A673 (cell line): Measurements from ENCODE around the gene LOC101059915.
"Not testable (repeated sequence)": the region's sequence is repeated elsewhere in the genome, so short reads cannot be mapped to it uniquely, and the experiment has no call there.

ENCODE experiments used
- BruUV-seq: library from RNA; stranded (reverse); fragments of 400-500 nt; replicated peaks from 2 replicates; lab custom pipeline; 2021; lab: Mats Ljungman, UMichigan
- CTCF ChIA-PET: fragments of 300-600 bp; sonication (Branson Sonifier 250); formaldehyde crosslinking; loops from one replicate; lab custom pipeline; 2022; ENCODE audit warnings: antibody characterized with exemption; lab: Charles Lee
- POLR2A ChIA-PET: fragments of 300-600 bp; sonication (Branson Sonifier 250); formaldehyde crosslinking; loops from one replicate; lab custom pipeline; 2022; ENCODE audit warnings: antibody characterized with exemption; ENCODE audit not compliant: low non-redundant PET; lab: Charles Lee
- DNase-seq: peaks from one replicate; pipeline ENCODE4 v3.0.0-alpha.2; 2015; ENCODE audit warnings: low spot score
- H3K27ac ChIP-seq: fragments of 200-600 bp; sonication (generic); 2 replicates; pipeline ENCODE4 v1.5.1; 2016; ENCODE audit warnings: mixed run types, low read depth, mild to moderate bottlenecking, mixed read lengths, antibody characterized with exemption, low read length; ENCODE audit not compliant: poor library complexity, severe bottlenecking
- H3K27me3 ChIP-seq: fragments of 200-600 bp; sonication (generic); replicated peaks from 2 replicates; pipeline ENCODE4 v1.6.1; 2017; ENCODE audit warnings: mixed run types, low read depth, mild to moderate bottlenecking, mixed read lengths, antibody characterized with exemption, low read length; ENCODE audit not compliant: insufficient read depth, poor library complexity
- H3K36me3 ChIP-seq: fragments of 200-600 bp; sonication (generic); 2 replicates; pipeline ENCODE4 v1.6.1; 2016; ENCODE audit warnings: mixed run types, mild to moderate bottlenecking, mixed read lengths, antibody characterized with exemption, low read length; ENCODE audit not compliant: insufficient read depth, poor library complexity, severe bottlenecking
- H3K4me1 ChIP-seq: fragments of 200-600 bp; sonication (generic); 2 replicates; pipeline ENCODE4 v1.6.1; 2017; ENCODE audit warnings: mixed run types, mild to moderate bottlenecking, mixed read lengths, antibody characterized with exemption, low read length; ENCODE audit not compliant: insufficient read depth, poor library complexity, severe bottlenecking
- H3K4me3 ChIP-seq: fragments of 200-600 bp; sonication (generic); 2 replicates; pipeline ENCODE4 v1.5.1; 2016; ENCODE audit warnings: low read depth, mixed run types, mild to moderate bottlenecking, mixed read lengths, low read length; ENCODE audit not compliant: poor library complexity, severe bottlenecking
- H3K9me3 ChIP-seq: fragments of 200-600 bp; sonication (generic); 2 replicates; pipeline ENCODE4 v1.6.1; 2016; ENCODE audit warnings: mixed run types, low read depth, mild to moderate bottlenecking, mixed read lengths, antibody characterized with exemption, low read length; ENCODE audit not compliant: poor library complexity, severe bottlenecking
- EZH2 ChIP-seq: fragments of 200-600 bp; sonication (generic); IDR thresholded peaks from 2 replicates; pipeline ENCODE4 v1.6.1; 2017; ENCODE audit warnings: borderline replicate concordance, low read depth, mild to moderate bottlenecking, mixed read lengths, antibody characterized with exemption, low read length; ENCODE audit not compliant: poor library complexity, severe bottlenecking
- intact Hi-C: fragments of 100-400 bp; cut with micrococcal nuclease; formaldehyde crosslinking; loops from one replicate; pipeline ENCODE4 v1.10.0; 2022; ENCODE audit not compliant: unreplicated experiment
- TF ChIP-seq, protein P1 (sequence below): fragments of 300-800, 200-600 bp; sonication (generic); conservative IDR thresholded peaks from 2 replicates; pipeline ENCODE4 v1.5.1; 2017; ENCODE audit warnings: low read depth, mild to moderate bottlenecking, antibody characterized with exemption, low read length, moderate library complexity, mixed read lengths

LOC101059915 gene

DNA sequence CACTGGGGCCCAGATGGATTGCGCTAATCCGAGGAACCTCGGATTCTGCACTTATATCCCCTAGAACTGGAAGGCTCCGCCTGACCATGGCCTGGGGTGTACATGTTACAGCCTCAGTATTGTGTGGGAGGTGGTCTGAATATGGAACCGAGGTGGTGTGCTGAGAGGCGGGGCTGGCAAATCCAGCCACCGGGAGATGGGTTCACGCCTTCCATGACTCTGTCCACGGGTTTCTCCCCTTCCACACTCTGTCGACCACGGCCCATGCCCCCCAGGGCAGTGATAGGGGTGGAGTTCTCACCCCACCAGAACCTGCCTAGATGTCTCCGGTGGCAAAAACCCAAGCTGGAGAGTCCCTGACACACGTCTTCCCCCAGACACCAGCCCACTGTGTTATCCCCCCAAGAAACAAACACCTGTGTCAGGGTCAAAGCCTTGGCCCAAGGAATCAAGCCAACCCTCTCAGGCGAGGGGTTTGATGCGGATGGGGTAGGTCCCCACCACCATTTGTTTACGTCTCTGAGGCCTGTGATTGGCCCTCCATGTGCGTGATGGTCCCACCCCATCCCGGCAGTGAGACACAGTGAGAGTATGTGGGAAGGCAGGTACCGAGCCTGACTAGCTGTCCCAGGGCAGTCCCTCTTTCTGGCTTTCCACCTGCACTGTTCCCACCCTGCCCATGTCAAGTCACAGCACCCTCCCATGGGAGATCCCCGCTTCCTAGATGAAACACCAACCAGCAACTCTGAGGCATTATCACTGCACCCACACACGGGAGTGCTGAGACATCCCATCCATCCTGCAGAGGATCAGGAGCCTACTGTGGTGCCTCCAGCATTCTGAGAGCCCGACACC lies 6.6 kb upstream of the LOC101059915 start:
- no peaks in the 10 kb centered on the region for H3K27me3 ChIP-seq
- intact Hi-C loops = no loop called here
- DNase-seq = no peak
- no peaks in the 10 kb centered on the region for H3K36me3 ChIP-seq
- H3K4me3 ChIP-seq = no peak overlapping the region
- H3K4me1 ChIP-seq = no peaks in the 10 kb centered on the region
- no TSS peak for BruUV-seq
- no peak overlapping the region for H3K27ac ChIP-seq
- ChIA-PET CTCF (no interaction called here), POLR2A (no interaction called here)
- TF ChIP-seq, protein P1, sequence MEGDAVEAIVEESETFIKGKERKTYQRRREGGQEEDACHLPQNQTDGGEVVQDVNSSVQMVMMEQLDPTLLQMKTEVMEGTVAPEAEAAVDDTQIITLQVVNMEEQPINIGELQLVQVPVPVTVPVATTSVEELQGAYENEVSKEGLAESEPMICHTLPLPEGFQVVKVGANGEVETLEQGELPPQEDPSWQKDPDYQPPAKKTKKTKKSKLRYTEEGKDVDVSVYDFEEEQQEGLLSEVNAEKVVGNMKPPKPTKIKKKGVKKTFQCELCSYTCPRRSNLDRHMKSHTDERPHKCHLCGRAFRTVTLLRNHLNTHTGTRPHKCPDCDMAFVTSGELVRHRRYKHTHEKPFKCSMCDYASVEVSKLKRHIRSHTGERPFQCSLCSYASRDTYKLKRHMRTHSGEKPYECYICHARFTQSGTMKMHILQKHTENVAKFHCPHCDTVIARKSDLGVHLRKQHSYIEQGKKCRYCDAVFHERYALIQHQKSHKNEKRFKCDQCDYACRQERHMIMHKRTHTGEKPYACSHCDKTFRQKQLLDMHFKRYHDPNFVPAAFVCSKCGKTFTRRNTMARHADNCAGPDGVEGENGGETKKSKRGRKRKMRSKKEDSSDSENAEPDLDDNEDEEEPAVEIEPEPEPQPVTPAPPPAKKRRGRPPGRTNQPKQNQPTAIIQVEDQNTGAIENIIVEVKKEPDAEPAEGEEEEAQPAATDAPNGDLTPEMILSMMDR = no peak
- H3K9me3 ChIP-seq = no peaks in the 10 kb centered on the region

DNA sequence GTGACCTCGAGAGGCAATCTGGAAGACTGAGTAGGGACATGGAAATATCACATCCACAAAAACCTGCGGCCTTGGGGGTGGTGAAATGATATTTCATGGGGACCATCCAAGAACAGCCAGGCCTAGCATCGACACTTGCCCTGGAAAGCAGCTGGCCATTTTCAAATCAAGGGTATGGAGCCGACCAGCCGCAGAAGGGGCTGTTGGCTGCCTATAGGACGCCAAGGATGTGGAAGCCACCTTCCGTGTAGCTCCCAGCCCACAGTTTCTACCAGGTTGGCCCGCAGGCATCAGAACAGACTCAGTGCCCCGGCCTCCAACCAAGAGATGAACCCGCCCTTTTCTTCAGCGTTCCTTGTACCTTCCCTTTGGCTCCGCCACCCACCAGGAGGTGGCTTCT lies 5.4 kb upstream of the LOC101059915 start:
- Histone ChIP-seq H3K27ac (no peak overlapping the region), H3K4me3 (no peak overlapping the region), H3K4me1 (no peaks in the 10 kb centered on the region), H3K9me3 (no peaks in the 10 kb centered on the region), H3K36me3 (no peaks in the 10 kb centered on the region), H3K27me3 (no peaks in the 10 kb centered on the region)
- TF ChIP-seq, protein P1 = no peak
- no peak for TF ChIP-seq EZH2
- intact Hi-C loops = no loop called here
- ChIA-PET POLR2A (no interaction called here), CTCF (no interaction called here)
- no peak for DNase-seq
- BruUV-seq = no TSS peak

DNA sequence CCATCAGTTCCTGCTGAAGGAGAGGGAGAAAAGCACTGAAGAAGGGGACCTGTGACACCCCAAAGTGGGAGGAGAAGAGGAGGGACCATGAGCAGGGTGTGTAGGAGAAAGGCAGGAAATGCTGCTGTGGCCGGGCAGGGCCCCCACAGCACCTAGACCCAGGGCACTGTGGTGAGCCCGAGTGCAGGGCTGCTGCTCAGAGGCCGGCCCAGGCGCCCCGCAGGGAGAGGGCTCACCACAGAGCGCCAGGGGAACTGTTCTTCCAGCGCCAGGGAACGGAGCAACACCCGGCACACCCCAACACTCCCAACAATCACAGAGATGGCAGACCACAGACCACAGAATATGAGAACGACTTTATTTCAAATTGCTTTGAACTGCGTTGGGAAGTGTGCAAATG lies 4.7 kb upstream of the LOC101059915 start:
- H3K36me3 ChIP-seq, H3K27ac ChIP-seq, DNase-seq, BruUV-seq, H3K4me3 ChIP-seq, POLR2A ChIA-PET, H3K9me3 ChIP-seq, CTCF ChIA-PET, intact Hi-C loops, H3K4me1 ChIP-seq, H3K27me3 ChIP-seq: not testable (repeated sequence)

DNA sequence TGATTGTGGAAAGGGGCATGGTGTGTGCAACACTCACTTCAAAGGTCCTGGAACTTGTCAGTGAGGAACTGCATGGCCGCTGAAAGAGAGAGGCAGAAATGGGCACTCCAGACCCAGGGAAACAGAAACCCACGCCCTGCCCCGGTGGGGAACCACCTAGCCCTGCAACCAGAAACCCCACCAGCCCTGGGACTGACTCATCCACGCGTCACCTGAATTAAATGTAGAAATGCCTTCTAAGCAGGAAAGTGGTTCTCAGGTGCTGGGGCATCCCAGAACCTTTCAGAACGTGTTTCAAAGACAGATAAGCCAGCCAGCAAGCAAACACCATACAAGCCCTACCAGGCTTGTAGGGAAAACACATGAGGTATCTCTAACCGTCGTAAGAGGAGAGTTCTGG lies 4.1 kb upstream of the LOC101059915 start:
- H3K4me1 ChIP-seq, BruUV-seq, H3K36me3 ChIP-seq, H3K4me3 ChIP-seq, intact Hi-C loops, H3K27me3 ChIP-seq, DNase-seq, CTCF ChIA-PET, POLR2A ChIA-PET, H3K9me3 ChIP-seq, H3K27ac ChIP-seq: not testable (repeated sequence)
